GM12892 (cell line): ENCODE results near the gene TAC4.

Experiments
- POLR2A ChIP-seq: IDR thresholded peaks from 2 replicates; pipeline ENCODE4 v1.6.1; 2011; ENCODE audit warnings: low read depth, low read length, control low read depth
- POLR2AphosphoS5 ChIP-seq: IDR thresholded peaks from 2 replicates; pipeline ENCODE4 v1.6.1; 2011; ENCODE audit warnings: low read depth, low read length, control low read depth
- TAF1 ChIP-seq: IDR thresholded peaks from 2 replicates; pipeline ENCODE4 v1.6.1; 2011; ENCODE audit warnings: low read depth, mild to moderate bottlenecking, control low read depth, low read length, borderline replicate concordance

DNA sequence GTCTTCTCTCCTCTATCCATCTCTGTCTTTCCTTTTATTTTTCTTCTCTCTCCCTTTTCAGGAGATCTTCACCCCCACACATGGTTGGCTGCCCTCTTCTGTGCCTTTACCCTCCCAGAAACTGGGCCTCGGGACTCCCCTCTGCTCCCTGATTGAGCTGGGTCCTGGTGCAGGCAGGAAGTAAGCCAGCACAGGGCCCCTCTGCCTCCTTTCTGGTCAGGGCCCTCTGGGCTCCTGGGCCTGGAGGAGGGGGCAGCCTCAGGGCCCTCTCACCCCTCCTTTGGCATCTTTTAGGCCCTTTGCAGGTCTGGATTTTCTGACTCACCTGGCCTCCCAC lies 21.1 kb upstream of the TAC4 start:
- TF ChIP-seq POLR2A (no peak), TAF1 (no peak), POLR2AphosphoS5 (no peak)
